Fibroblast of villous mesenchyme (primary cell): ENCODE data around the gene TMEM229B. TPM values are rescaled to one million over a fixed set of nuclear protein-coding genes. Genes with fewer than 3 reads are reported as not detected.

ENCODE experiments used
- DNase-seq: peaks from one replicate; pipeline ENCODE4 v3.0.0-alpha.2; 2010; ENCODE audit warnings: low read depth
- H3K4me3 ChIP-seq: 2 replicates; pipeline ENCODE4 v1.5.1; 2011; ENCODE audit warnings: low read depth, mild to moderate bottlenecking, low read length
- total RNA-seq: library from RNA; depleted of rRNA; stranded (reverse); fragments of >200 nt; gene quantifications from 2 replicates; pipeline ENCODE4 v1.2.3, GENCODE V29; 2012
- TF ChIP-seq, protein P1 (sequence below): IDR thresholded peaks from 2 replicates; pipeline ENCODE4 v1.5.1; 2012; ENCODE audit warnings: low read depth, mild to moderate bottlenecking, low read length; ENCODE audit not compliant: insufficient read depth

Gene TMEM229B
- total RNA-seq, result 0.43 and 0.64 TPM in 2 replicates

DNA sequence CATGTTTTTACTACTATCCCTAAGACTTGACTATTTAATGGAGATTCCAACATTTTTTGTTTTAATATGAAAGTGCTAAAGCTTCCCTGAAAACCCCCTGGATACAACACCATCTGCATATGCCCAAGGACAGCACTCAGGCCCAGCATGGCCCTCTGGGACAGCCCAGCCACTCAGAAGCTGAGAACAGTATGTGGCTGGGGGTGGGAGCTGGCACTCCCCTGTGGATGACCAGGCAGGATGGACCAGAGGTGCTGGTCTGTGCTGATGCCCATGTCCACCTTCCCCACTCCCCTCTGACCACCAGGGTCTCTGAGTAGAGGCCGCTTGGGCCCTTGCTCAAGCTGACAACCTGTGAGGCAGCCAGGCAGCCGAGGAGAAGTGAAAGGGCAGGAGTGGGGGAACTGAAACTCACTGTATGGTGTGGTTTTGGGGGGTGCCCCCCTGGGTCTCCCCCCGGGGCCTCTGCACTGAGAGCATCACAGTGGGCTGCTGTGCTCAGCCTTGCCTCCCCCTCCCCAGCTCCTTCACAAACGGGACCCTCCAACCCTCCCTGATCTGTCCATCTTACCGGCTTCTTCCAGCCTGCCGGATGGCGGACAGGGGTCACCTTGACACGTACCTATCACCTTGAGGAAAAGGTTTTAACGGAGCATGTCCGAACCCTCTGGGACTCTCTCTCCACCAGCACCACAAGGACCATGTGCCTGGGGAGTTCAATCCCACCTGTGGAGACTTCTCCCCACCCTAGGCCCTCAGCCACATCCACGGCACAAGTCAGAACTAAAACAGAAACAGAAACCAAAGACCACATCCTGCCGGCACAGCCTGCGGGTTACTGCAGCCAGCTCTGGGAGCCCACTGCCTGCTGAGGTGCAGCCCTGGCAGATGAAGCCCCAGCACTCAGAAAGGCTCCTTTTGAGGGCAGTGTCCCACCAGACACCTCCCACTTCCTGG lies at the start of gene TMEM229B:
TMEM229B (minus strand) TSS at position 785 of the 957 bp plus-strand sequence. CDS start 14,798 bp downstream, outside the sequence.
- no peak within 1 kb of the TSS for H3K4me3 ChIP-seq
- DNase-seq, result peak; percentile 38
- TF ChIP-seq, protein P1, sequence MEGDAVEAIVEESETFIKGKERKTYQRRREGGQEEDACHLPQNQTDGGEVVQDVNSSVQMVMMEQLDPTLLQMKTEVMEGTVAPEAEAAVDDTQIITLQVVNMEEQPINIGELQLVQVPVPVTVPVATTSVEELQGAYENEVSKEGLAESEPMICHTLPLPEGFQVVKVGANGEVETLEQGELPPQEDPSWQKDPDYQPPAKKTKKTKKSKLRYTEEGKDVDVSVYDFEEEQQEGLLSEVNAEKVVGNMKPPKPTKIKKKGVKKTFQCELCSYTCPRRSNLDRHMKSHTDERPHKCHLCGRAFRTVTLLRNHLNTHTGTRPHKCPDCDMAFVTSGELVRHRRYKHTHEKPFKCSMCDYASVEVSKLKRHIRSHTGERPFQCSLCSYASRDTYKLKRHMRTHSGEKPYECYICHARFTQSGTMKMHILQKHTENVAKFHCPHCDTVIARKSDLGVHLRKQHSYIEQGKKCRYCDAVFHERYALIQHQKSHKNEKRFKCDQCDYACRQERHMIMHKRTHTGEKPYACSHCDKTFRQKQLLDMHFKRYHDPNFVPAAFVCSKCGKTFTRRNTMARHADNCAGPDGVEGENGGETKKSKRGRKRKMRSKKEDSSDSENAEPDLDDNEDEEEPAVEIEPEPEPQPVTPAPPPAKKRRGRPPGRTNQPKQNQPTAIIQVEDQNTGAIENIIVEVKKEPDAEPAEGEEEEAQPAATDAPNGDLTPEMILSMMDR, result no peak

DNA sequence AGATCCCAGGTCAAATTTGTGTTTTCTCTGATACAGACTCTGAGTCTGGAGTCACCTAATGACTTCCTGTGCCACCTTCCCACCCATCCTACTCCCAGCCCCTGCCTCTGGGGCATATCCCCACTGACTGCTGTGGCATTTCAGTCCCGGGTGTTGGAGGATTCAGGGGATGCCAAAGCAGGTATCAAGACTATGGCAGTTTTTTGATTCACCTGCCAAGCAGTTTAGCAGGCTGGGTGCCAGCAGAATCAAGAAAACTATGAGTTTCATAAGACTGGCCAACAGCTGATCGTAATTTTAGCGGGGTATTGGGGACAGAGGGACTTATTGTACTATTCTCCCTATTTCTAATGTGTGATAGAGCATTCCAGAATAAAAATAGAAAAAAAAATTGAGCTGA lies 49.2 kb upstream of the TMEM229B start:
- no peak overlapping the region for H3K4me3 ChIP-seq
- TF ChIP-seq, protein P1, result no peak
- no peak for DNase-seq

DNA sequence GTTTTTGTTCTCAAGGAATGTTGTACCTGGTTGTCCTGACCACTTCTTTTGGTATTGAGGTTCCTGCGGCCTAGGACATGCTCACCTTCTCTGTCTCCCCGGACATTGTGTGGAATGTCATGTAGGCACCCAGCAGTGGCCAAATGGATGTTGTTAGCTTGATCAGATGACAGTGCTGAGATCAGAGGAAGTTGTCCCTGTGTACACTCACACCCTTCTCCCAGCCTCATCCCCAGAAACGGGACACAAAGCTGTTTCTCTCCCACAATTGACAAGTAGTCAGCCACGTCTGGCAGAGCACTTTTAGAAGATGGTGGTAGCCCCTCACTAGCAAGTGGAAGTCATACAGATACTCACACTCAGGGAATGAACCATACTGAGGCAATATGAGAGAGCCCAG lies 47.6 kb upstream of the TMEM229B start:
- no peak overlapping the region for H3K4me3 ChIP-seq
- DNase-seq, result no peak
- TF ChIP-seq, protein P1, result no peak

DNA sequence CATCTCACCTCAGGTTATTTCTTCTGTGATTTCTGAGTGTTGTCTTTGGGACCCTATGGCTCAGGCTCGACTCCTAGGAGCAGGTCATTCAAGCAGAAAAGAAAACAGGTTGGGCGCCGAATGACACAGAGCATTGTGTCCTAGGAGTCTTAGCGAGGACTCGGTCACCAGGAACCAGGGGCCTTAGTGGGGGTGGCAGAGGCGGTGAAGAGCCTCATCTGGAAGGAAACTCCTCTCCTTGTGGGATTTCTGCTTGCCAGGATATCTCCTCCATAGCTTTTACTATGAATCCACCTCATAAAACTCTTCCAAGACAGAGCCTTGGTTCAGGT lies 45.2 kb upstream of the TMEM229B start:
- no peak for DNase-seq
- H3K4me3 ChIP-seq, result peak overlapping the region; percentile 59
- TF ChIP-seq, protein P1, result no peak

DNA sequence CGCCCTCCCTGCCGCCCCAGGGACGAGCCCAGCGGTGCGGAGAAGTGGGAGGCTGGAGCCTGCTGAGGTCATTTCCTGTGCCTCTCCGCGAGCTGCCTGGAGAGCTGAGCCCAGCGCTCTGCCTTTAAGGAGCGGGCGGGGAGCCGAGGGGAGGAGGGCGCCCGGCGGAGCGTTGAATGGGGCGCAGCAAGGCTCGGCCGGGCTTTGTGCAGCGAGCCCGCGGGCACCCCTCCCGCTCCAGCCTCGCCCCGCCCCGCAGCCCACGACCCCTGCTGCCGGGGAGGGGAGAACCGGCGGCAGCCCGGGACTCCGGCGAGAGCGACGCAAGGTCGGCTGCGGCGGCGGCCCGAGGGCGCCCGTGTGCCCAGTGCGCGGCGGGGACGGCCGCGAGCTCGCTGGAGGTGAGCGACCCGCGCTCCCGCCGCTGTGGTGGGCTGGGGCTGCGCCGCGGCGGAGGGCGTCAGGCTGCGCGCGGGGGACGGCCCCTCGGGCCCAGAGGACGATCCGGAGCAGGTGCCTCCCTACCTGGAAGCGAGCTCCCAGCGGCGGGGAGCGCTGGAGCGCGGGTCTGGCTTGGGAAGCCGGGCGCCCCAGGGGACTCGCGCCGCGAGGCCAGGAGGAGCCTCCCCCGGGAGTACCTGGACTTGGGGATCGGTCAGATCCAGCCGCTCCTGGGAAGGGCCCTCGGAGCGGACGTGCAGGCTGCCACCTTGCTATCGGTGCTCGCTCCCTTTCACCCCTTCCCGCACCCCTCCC lies 44.7 kb upstream of the TMEM229B start, which contains the start of gene PLEKHH1:
PLEKHH1 (plus strand) TSS at position 293 of the 756 bp plus-strand sequence. CDS start 8,578 bp downstream, outside the sequence.
- TF ChIP-seq, protein P1, result no peak
- peak within 1 kb of the TSS; percentile 59 for H3K4me3 ChIP-seq
- peak; percentile 71 for DNase-seq

DNA sequence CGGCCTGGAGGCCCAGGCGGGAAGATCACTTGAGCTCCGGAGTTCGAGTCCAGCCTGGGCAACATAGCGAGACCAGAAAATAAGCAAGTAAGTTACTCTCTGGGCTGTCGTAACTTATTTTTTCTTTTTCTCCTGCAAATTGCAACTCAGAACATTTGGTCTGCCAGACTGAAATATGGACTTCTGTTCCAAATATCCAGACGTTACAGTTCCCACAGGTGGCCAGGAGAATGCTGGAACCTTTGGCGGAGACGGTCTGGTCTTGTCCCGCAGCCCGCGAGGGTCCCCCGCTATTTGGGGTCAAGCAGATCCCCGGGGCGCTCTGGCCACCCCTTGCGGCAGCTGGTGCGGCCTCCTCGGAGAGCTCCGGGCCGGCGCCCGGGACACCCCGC lies 44.1 kb upstream of the TMEM229B start:
- TF ChIP-seq, protein P1, result no peak

More for the DNA sequence above, 44.1 kb upstream of the TMEM229B start:
- DNase-seq, result no peak
- peak overlapping the region; percentile 59 for H3K4me3 ChIP-seq
